ENCODE results near the gene N4BP2L2. TPM values are rescaled to one million over a fixed set of nuclear protein-coding genes. Genes with fewer than 3 reads are reported as not detected.

N4BP2L2 gene
- total RNA-seq, 1 experiment from 2014 or later: 128 TPM

- Mint-ChIP-seq H3K27ac (ENCODE audit: unreplicated experiment) (no peak overlapping the region), H3K4me3 (ENCODE audit: unreplicated experiment) (no peak overlapping the region), H3K27me3 (ENCODE audit: insufficient read depth, unreplicated experiment) (no peaks in the 10 kb centered on the region), H3K36me3 (ENCODE audit: insufficient read depth, unreplicated experiment) (peaks cover 15% of the 10 kb centered on the region), H3K9me3 (ENCODE audit: unreplicated experiment) (peaks cover 3% of the 10 kb centered on the region), H3K4me1 (ENCODE audit: low read depth, unreplicated experiment) (peaks cover 25% of the 10 kb centered on the region)
- no peak for TF ChIP-seq CTCF (IDR thresholded peaks at IDR 0.05; ENCODE audit: insufficient read depth in 1 of 2, low read depth in 1 of 2, low read length in 1 of 2, severe bottlenecking in 1 of 2, unreplicated experiment in 1 of 2)
- Histone ChIP-seq H3K4me1 (peaks cover 8% of the 10 kb centered on the region), H3K27me3 (replicated peaks; ENCODE audit: control insufficient read depth, insufficient read depth, low read length) (no peaks in the 10 kb centered on the region), H3K4me3 (ENCODE audit: low read depth, low read length) (no peak overlapping the region), H3K9me3 (peaks cover 9% of the 10 kb centered on the region; the same call in 1 of the 2 replicates), H3K36me3 (ENCODE audit: control insufficient read depth, insufficient read depth, low read length) (no peaks in the 10 kb centered on the region; the same call in 1 of the 2 replicates)
- ChIA-PET CTCF (no interaction called here), POLR2A (no interaction called here)
- no TSS peak for BruUV-seq (replicated peaks)
- DNase-seq: no peak
- intact Hi-C loops (cut with micrococcal nuclease; ENCODE audit: unreplicated experiment): loop anchor here (10.0 kb wide), 1 partner anchor 399 kb away; no protein-coding TSS in a partner anchor
These were observed 115.0 kb downstream of the N4BP2L2 start for GRCh38 chr13:32423592-32423991.

- intact Hi-C loops (cut with micrococcal nuclease; ENCODE audit: unreplicated experiment): loop anchor here (10.0 kb wide), 1 partner anchor 395 kb away; no protein-coding TSS in a partner anchor
- BruUV-seq (replicated peaks): no TSS peak
These were observed 118.7 kb downstream of the N4BP2L2 start for GRCh38 chr13:32419862-32420261.

GRCh38 chr13:32417995-32418394 lies 120.6 kb downstream of the N4BP2L2 start:
- CTCF ChIA-PET: no interaction called here
- no peaks in the 10 kb centered on the region for H3K27me3 ChIP-seq (replicated peaks; ENCODE audit: control insufficient read depth, insufficient read depth, low read length)
- POLR2A ChIA-PET: no interaction called here
- no peak overlapping the region for H3K4me3 ChIP-seq (ENCODE audit: low read depth, low read length)
- BruUV-seq (replicated peaks): no TSS peak
- intact Hi-C loops (cut with micrococcal nuclease; ENCODE audit: unreplicated experiment): no loop called here
- Mint-ChIP-seq H3K4me1 (ENCODE audit: low read depth, unreplicated experiment) (peaks cover 7% of the 10 kb centered on the region), H3K27ac (ENCODE audit: unreplicated experiment) (no peak overlapping the region), H3K27me3 (ENCODE audit: insufficient read depth, unreplicated experiment) (no peaks in the 10 kb centered on the region), H3K9me3 (ENCODE audit: unreplicated experiment) (peaks cover 15% of the 10 kb centered on the region), H3K4me3 (ENCODE audit: unreplicated experiment) (no peak overlapping the region), H3K36me3 (ENCODE audit: insufficient read depth, unreplicated experiment) (peaks cover 10% of the 10 kb centered on the region)
- TF ChIP-seq CTCF (IDR thresholded peaks at IDR 0.05; ENCODE audit: insufficient read depth in 1 of 2, low read depth in 1 of 2, low read length in 1 of 2, severe bottlenecking in 1 of 2, unreplicated experiment in 1 of 2): no peak
- H3K4me1 ChIP-seq: no peaks in the 10 kb centered on the region
- no peak for DNase-seq
- no peaks in the 10 kb centered on the region; the same call in 1 of the 2 replicates for H3K36me3 ChIP-seq (ENCODE audit: control insufficient read depth, insufficient read depth, low read length)
- peaks cover 15% of the 10 kb centered on the region; the same call in 1 of the 2 replicates for H3K9me3 ChIP-seq

More at GRCh38 chr13:32419862-32420261, 118.7 kb downstream of the N4BP2L2 start:
- Histone ChIP-seq H3K36me3 (ENCODE audit: control insufficient read depth, insufficient read depth, low read length) (no peaks in the 10 kb centered on the region; the same call in 1 of the 2 replicates), H3K9me3 (peaks cover 15% of the 10 kb centered on the region; the same call in 1 of the 2 replicates), H3K4me1 (no peaks in the 10 kb centered on the region), H3K4me3 (ENCODE audit: low read depth, low read length) (no peak overlapping the region), H3K27me3 (replicated peaks; ENCODE audit: control insufficient read depth, insufficient read depth, low read length) (no peaks in the 10 kb centered on the region)
- Mint-ChIP-seq H3K9me3 (ENCODE audit: unreplicated experiment) (peaks cover 15% of the 10 kb centered on the region), H3K27ac (ENCODE audit: unreplicated experiment) (no peak overlapping the region), H3K4me1 (ENCODE audit: low read depth, unreplicated experiment) (peaks cover 20% of the 10 kb centered on the region), H3K4me3 (ENCODE audit: unreplicated experiment) (no peak overlapping the region), H3K27me3 (ENCODE audit: insufficient read depth, unreplicated experiment) (no peaks in the 10 kb centered on the region), H3K36me3 (ENCODE audit: insufficient read depth, unreplicated experiment) (peaks cover 10% of the 10 kb centered on the region)
- DNase-seq: no peak
- ChIA-PET CTCF (no interaction called here), POLR2A (no interaction called here)
- TF ChIP-seq CTCF (IDR thresholded peaks at IDR 0.05; ENCODE audit: insufficient read depth in 1 of 2, low read depth in 1 of 2, low read length in 1 of 2, severe bottlenecking in 1 of 2, unreplicated experiment in 1 of 2): no peak

Measured in Caco-2 (cell line).